Stimulated activated CD8-positive, alpha-beta memory T cell treated with anti-CD3 and anti-CD28 coated beads, Interleukin-15, amount 100 ng/mL, for 24 hours (primary cell): ENCODE measurements around the gene HNF4A.
"Not testable (repeated sequence)": the region's sequence is repeated elsewhere in the genome, so short reads cannot be mapped to it uniquely, and the experiment has no call there.

Experiments
- DNase-seq: peaks from one replicate; pipeline ENCODE4 v3.0.0-alpha.2; 2020; ENCODE audit warnings: low read depth

HNF4A gene

GRCh38 chr20:44470327-44470726, 114.8 kb downstream of the HNF4A start:
- no peak for DNase-seq

- no peak for DNase-seq
Observed at GRCh38 chr20:44471481-44471882, 116.0 kb downstream of the HNF4A start.

- DNase-seq = not testable (repeated sequence)
Observed at GRCh38 chr20:44472283-44472682, 116.8 kb downstream of the HNF4A start.

- no peak for DNase-seq
Observed at GRCh38 chr20:44475372-44475693, 119.8 kb downstream of the HNF4A start.

GRCh38 chr20:44475694-44476560, 120.4 kb downstream of the HNF4A start, which contains the start of gene TTPAL:
TTPAL (plus strand) TSS chr20:44475874; CDS start chr20:44480000, 4,126 bp downstream.
- DNase-seq = peak; percentile 88

GRCh38 chr20:44477151-44477550, 121.7 kb downstream of the HNF4A start:
- no peak for DNase-seq

GRCh38 chr20:44478206-44478605, 122.7 kb downstream of the HNF4A start:
- DNase-seq = no peak

GRCh38 chr20:44479643-44480042, 124.1 kb downstream of the HNF4A start:
- no peak for DNase-seq

GRCh38 chr20:44480097-44480496, 124.6 kb downstream of the HNF4A start:
- no peak for DNase-seq

- DNase-seq = no peak
Observed at GRCh38 chr20:44481719-44482416, 126.4 kb downstream of the HNF4A start.

- no peak for DNase-seq
Observed at GRCh38 chr20:44483112-44483511, 127.6 kb downstream of the HNF4A start.
